Measurements from ENCODE around the gene VENTX.

Gene VENTX

DNA sequence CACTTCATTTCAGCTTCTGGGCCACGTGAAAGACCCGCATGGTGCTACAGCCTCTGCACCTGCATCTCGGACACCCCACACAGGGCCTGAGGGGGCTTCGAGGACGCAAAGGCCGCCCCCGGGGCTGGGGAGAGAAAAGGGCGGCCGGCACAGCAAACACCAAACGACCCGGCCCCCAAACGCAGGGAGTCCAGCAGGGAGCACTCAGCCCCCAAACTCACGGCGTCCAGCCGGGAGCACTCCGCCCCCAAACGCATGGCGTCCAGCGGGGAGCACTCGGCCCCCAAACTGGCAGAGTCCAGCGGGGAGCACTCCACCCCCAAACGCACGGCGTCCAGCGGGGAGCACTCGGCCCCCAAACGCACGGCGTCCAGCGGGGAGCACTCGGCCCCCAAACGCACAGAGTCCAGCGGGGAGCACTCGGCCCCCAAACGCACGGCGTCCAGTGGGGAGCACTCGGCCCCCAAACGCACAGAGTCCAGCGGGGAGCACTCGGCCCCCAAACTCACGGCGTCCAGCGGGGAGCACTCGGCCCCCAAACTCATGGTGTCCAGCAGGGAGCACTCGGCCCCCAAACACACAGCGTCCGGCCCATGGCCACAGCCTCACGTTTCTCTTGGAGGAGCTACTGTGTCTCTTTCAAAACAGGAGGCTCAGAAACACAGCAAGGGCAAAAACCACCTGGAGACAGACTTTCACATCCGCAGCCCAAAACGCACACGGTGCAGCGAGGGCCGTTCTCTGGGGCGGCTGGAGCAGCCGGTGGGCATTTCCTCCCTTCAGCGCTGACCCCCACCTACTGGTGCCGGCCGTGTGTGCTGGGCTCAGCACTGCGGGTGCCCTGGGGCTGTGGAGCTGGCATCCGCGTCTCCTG, 34.6 kb upstream of the VENTX start:
- no peak for DNase-seq

DNA sequence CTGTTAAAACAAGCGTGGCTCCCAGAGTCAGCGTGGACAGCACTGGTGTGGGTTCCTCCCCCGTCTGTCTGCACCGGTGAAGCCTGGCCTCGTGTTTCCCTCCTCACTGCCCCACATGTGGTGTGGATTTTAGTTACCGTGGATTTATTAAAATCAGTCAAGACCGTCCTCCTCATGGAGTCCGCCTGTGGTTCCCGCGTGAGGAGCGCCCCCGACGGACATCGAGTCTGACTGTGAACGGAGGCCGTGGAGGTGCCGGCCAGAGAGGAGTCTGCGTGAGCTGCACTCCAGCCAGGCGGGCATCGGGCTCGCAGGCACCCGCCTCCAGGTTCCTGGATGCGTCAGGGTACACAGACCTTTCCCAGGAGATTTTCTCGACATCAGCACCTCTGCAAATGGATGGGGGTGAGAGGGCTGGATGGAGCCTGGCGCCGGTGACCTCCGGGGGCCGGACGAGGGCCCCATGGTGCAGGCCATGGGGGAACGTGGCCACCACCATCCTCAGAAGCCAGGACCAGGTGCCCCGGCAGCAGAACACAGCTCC, 33.9 kb upstream of the VENTX start:
- no peak for DNase-seq

DNA sequence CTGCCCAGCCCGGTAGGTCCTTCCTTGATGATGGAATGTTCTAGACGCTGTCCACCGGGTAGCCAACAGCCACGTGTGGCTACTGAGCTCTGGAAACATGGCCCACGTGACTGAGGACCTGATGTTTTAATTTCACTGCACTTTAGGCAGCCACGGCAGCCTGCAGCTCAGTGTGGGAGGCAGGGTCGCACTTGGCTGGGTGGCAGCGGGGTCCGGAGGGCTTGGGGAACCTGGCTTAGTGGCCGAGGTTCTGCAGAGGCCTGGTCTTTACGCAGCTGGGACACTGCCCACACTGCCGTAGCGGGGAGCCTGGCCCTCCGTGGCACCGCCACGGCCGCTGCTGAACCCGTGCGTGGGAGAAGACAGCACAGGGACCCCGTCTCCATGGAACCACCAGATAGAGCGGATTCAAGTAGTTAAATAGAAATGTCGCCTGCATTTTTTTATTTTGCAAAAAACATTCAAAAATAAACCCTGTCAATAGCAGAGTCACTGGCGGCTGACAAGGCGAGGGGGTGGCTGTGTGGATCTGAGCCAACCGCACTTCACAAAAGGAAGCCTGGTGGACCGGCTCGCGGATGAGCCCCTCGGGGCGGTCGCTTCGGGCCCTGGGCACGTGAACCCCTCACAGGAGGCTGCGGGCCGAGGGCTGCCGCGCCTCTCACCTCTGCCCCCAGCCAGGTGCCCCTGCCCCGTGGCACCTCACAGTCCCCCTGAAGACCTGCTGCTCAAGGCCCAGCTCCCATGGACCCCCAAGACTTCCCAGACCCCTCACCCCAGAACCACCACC, 33.2 kb upstream of the VENTX start:
- no peak for DNase-seq

DNA sequence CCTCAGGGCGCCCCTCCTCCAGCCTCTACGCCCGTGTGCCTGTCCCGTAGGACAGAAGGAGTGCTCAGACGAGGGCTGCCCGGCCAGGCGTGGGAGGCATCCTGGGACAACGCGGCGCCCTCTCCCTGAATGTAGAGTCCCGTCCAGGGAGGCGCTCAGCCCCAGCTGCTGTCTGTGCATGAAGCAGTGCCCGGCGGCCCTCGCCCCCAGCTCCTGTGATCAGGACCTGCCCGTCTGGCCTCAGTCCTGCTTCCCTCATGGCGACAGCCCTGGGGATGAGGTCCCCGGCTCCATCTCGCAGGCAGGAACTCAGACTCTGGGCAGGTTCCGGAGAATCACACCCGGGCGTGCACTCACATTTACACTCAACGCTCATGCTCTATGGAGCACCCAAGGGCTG, 32.5 kb upstream of the VENTX start:
- no peak for DNase-seq

DNA sequence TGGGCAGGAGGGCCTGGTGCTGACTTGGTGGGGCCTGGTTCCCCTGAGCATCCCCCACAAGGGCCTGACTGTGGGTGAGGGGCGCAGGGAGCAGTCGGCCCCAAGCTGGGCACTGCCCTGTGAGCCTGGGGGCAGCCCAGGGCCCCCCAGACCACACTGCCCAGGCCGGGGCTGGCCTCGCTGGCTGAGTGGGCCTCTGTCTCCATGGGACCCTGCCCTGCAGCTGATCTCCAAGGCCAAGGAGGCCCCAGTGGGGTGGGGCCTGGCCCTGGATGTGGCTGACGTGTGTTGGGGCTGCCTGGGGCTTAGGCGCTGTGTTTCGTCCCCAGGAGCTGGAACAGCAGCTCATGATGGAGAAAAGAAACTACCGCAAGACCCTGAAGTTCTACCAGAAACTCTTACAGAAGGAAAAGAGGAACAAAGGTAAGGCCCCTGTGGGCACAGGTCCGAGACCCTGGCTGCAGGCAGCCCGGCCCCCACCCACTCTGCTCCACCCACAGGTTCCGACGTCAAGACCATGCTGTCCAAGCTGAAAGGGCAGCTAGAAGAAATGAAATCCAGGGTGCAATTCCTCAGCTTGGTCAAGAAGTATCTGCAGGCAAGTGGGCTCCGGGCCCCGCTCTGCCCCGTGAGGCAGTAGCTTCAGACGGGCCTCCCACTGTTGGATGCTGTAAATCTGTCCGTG, 31.2 kb upstream of the VENTX start:
- DNase-seq: no peak

DNA sequence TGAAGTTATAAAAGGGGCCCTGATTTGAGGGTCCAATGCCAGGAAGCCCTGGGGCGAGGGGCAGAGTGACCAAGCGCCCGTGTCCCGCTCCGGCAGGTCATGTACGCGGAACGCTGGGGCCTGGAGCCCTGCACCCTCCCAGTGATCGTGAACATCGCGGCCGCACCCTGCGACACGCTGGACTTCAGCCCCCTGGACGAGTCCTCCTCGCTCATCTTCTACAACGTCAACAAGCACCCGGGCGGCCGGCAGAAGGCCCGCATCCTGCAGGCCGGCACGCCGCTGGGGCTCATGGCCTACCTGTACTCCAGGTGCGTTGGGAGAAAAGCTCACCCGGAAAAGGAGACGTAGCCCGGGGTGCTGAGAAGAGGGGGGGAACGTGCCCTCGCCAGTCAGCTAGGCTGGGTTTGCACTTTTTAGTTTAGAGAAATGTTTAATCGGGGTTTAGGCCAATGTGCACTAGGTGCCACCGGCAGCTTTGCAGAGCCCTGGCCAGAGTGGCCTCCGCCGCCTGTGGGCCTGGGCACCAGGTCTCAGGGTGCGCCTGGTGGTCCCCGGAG, 30.5 kb upstream of the VENTX start:
- DNase-seq: no peak

DNA sequence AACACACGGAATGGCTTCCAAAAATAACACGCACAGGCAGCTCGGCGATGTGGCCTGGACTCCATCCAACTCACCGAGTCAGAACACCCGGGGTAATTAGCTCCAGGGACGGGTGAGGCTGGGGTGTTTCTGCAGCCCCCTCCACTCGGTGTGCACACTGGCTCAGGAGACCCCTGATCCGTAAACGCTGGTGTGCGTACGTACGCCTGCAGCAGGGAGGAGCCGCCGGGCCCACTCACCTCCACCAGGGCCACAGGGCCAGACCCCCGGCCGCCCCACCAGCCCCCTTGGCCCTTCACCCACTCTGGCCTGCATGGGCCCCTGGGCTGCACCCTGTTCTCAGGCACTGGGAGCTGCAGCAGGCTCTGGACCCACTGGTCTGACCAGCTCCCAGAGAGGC, 30.0 kb upstream of the VENTX start:
- DNase-seq: no peak

DNA sequence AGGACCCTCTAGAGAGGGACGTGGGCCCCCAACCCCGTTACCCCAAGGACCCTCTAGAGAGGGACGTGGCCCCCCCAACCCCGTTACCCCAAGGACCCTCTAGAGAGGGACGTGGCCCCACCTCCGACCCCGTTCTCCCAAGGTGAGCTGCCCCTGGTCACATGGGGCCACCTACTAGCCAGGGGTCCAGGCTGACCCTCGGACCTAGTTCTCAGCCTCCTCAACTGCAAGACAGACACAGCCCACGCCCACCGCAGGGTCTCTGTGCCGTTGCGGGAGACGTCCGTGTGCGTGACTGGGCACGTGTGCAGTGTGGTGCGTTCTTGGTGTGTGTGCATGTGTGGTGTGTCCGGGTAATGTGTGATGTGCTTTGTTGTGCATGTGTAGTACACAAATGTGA, 29.2 kb upstream of the VENTX start:
- DNase-seq: no peak

DNA sequence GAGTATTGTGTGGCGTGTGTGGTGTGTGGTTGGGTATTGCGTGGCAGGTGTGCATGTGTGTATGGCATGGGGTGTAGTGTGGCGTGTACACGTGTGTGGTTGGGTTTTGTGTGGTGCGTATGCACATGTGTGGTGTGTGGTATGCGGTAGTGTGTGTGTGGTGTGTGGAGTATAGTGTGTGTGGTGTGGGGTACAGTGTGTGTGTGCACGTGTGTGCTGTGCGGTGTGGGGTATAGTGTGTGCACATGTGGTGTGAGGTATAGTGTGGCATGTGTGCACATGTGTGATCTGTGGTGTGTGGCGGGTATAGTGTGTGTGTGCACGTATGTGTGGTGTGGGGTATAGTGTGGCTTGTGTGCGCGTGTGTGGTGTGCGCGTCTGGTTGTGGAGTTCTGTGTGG, 28.5 kb upstream of the VENTX start:
- DNase-seq: no peak

DNA sequence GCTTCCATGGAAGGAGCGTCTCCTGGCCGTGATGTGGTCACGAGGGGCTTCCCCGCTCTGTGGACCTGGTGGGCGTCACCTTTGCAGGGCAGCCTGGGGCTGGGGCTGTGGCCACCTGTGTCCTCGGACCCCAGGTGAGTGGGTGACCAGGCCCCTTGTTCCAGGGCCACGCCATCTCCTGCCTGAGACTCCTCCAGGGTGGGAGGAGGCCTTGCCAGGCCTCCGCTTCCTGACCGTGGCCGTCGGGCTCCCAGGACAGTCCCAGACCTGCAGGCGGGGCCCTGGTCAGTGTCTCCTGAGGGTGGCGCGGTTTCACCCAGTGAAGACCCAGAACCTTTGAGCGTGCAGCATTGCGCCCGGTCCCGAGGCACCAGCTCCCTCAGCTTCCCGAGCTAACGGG, 28.0 kb upstream of the VENTX start:
- no peak for DNase-seq

DNA sequence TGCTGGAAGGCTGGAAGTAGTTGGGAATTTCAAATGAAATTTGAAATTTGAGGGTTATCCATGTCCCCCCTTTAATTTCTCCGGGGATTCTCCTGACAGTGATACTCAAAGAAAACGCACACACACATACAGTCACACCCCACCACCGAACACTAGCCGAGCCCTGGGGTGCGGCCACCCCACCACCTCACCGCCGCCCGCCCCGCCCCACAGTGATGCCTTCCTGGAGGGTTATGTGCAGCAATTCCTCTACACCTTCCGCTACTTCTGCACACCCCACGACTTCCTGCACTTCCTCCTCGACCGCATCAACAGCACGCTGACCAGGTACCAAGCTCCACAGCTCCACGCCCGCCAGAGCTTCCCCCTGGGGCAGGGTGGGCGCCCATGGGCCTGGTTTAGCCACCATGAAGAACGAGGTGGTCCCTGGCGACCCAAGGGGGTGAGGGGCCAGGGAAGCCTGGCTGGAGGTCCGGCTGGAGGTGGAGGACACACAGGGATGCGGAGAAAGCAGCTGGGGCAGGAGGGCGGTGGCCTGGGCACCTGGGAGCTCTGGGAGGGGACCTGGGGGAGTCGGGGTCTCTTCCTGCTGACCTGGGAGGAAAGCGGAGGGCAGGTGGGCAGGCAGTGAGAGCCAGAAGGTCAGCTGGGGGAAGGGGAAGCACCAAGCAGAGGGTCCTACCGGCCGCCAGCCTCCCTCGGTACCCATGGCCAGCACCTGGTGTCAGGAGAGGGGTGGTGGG, 27.1 kb upstream of the VENTX start:
- no peak for DNase-seq

DNA sequence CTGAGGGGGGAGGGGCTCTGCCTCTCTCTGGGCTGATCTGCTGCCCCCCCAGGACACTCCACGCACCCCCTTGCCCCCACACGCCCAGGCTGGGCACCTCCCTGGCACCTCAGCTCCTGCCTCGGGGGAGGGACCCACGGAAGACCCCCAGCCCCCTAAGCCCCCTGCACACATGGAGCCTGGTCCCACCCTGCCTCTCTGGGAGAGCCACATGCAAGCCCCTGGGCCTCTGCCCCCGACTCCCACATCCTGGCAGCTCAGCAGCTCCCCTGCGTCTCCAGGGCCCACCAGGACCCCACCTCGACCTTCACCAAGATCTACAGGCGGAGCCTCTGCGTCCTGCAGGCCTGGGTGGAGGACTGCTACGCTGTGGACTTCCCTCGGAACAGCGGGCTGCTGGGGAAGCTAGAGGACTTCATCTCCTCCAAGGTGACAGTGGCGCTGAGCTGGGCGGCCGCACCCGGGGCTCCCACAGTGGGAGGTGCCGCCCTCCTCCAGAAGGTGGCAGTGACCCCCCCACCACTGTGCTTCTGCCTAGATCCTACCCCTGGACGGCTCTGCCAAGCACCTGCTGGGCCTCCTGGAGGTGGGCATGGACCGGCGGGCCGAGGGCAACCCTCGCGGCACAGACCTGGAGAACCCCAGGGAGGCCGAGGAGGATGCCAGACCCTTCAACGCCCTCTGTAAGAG, 26.4 kb upstream of the VENTX start:
- DNase-seq: no peak

DNA sequence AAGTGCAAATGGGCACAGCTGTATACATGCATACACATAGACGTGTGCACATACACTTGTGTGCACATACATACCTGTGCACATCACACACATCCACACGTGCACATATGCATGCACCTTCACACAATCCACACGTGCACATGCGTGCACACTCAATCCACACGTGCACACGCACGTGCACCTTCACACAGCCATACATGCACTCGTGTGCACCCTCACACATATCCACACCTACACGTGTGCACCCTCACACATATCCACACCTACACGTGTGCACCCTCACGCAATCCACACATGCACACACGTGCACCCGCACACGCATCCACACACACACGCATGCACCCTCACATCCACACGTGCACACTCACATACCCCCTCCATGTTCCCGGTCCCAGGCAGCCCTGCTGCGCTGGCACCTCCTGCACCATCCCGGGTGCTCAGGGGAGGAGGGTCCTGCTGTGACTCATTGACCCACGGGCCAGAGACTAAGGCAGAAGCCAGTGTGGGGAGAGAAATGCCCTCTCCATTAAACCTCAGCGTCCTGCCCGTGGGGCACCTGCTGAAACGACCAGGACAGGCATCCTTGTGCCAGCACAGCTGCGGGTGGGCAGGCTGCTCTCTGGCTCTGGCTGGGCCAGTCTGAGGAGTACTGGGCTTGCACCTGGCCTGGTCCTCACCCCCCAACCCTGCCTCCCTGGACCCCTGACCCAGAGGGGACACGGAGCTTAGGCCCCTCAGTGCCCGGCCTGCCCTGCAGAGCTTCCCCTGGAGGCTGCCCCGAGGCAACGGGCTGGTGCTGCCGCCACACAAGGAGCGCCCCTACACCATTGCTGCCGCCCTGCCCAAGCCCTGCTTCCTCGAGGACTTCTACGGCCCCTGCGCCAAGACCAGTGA, 25.4 kb upstream of the VENTX start:
- no peak for DNase-seq

DNA sequence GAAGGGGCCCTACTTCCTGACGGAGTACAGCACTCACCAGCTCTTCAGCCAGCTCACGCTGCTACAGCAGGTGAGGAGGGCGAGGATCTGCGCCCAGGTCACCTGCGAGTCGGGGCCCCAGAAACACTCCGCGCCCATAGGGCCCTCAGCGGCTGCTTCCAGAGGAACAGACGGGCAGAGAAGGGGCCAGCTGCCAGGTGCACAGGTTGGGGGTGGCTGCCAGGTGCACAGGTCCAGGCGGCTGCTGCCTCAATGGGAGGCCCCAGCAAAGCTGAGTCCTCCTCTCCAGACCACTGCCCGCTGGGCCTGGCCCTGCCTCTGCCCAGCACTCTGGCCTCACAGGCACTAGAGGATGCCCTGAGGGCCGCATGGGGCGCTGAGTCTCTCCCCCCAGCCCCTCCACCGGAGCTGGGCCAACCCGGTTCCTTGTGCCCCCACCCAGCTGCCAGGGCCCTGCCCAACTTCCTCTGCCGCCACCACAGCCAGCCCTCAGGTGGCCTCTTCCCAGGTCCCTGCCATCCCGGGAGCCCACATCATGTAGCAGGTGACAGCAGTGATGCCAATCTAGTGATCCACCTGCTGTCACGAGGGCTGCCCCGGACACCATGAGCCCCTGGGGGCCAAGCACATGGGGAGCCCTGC, 24.7 kb upstream of the VENTX start:
- DNase-seq: no peak

DNA sequence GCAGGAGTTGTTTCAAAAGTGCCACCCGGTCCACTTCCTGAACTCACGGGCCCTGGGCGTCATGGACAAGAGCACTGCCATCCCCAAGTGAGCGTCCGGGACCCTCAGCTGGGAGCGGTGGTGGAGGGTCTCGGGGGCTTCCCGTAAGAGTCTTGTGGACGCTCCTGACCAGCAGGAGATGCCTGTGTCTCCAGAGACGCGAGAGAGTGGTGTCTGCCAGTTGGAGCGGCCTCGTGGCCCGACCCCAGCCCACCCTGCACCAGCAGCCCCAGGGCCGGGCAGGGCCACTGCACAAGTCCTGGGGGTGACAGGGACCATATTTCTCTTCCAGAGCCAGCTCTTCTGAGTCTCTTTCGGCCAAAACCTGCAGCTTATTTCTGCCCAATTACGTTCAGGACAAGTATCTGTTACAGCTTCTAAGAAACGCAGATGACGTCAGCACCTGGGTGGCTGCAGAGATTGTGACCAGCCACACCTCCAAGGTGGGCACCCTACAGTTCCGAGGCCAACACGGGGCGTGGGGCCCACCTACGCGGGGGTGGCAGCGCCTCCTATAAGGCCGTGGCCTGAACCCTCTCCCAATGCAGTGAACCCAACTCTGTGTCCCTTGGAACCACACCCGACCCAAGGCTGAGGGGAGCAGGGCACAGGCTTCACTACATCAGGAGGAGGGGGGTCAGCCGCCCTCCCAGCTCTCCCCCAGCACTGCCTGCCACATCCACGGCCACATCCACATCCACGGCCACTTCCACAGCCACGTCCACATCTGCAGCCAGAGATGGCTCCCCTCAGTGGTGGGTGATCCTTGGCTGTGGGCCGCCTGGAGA, 23.8 kb upstream of the VENTX start:
- no peak for DNase-seq

DNA sequence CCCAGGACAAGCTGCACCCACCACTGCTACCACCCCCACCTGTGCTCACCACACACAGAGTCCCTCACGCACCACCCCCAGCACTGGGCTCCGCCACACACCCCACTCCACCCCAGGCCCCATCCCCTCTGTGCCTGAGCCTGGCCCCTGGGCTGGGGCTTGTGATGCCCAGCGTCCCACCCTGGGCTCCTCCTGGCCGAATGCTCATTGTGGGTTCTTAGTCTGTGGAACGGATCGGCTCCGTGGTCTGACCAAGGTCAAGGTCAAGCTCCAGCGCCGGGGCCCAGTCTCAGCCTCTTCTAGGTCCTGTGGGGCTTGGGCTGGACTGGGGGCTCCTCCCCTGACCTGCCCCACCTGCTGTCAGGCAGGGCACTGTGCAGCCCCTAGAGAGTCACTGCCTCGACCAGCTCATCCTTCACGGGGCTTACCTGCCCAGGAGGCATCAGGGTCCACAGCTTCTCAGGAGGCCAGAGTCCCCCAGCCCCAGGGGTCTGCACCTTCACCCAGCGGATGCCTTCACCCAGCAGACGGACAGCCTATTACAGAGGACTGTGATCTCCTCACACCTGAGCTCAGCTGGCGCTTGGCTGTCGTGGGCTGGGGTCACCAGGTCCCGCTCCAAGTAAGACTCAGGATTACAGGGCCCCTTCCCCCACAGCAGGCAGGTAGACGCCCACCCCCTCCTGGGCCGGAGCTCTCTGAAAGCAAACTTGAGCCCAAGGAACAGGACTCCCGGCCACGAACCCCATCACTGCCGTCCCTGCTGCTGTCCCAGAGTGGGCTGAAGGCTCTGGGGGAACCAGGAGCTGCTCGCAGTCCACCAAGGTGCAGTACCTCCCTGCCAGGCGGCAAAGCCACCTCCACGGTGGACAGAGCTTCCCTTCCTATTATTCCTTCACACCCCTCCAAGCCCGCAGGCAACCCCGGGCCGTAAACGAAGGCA, 22.9 kb upstream of the VENTX start:
- DNase-seq: no peak

DNA sequence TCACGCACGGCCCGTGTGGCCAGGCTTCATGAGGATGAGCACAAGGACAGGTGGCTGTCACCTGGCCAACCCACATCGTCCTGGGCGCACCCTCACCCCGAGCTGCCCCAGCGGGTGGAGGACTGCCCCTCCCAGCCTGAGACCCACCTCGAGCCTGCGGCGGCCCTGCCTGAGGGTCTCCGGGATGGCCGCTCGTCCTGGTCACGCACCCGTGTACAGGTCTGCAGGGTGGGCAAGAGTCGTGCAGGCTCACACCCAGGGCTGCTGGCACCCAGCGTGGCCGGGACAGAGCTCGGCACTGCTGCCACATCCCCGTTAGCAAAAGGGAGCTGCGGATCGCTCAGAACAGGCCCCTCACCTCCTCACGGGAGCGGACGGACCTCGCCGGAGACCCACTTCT, 22.1 kb upstream of the VENTX start:
- no peak for DNase-seq

DNA sequence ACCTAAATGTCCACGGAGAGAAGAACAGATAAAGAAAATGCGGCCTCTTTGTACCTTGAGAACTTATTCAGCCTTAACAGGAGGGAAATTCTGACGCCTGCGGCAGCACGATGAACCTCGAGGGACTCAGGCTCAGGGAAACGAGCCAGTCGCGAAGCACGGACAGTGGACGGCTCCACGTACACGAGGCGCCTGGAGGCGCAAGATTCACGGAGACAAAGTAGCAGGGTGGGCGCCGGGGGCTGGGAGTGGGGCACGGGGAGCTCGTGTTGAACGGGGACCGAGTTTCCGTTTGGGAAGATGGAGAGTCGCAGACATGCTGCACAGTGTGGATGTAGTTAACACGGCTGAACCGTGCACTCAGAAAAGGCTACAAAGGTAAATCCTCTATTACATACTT, 20.9 kb upstream of the VENTX start:
- no peak for DNase-seq

All from suppressor macrophage treated with lipopolysaccharide for 4 hours (primary cell).